ENCODE measurements around the gene PRKCA.

Gene PRKCA

GRCh38 chr17:66262767-66263166 is 39.6 kb upstream of the PRKCA start:
- Histone ChIP-seq H3K27ac (no peak overlapping the region), H3K9me3 (no peaks in the 10 kb centered on the region), H3K36me3 (no peaks in the 10 kb centered on the region), H3K4me1 (ENCODE audit: control insufficient read depth in 1 of 2, insufficient read depth in 1 of 2, low read depth in 1 of 2, low read length in 1 of 2) (no peaks in the 10 kb centered on the region), H3K27me3 (peaks cover 15% of the 10 kb centered on the region), H3K4me3 (ENCODE audit: low read depth in 1 of 2, low read length in 1 of 2) (no peak overlapping the region)
- no peak for TF ChIP-seq CTCF (IDR thresholded peaks at IDR 0.05)

GRCh38 chr17:66264696-66265095 is 37.7 kb upstream of the PRKCA start:
- Histone ChIP-seq H3K4me3 (ENCODE audit: low read depth in 1 of 2, low read length in 1 of 2) (no peak overlapping the region), H3K27ac (no peak overlapping the region), H3K4me1 (ENCODE audit: control insufficient read depth in 1 of 2, insufficient read depth in 1 of 2, low read depth in 1 of 2, low read length in 1 of 2) (no peaks in the 10 kb centered on the region), H3K36me3 (no peaks in the 10 kb centered on the region), H3K9me3 (no peaks in the 10 kb centered on the region), H3K27me3 (peaks cover 15% of the 10 kb centered on the region)
- TF ChIP-seq CTCF (IDR thresholded peaks at IDR 0.05), result no peak

- Histone ChIP-seq H3K27ac (no peak overlapping the region), H3K27me3 (peaks cover 12% of the 10 kb centered on the region), H3K4me1 (ENCODE audit: control insufficient read depth in 1 of 2, insufficient read depth in 1 of 2, low read depth in 1 of 2, low read length in 1 of 2) (no peaks in the 10 kb centered on the region), H3K9me3 (no peaks in the 10 kb centered on the region), H3K4me3 (ENCODE audit: low read depth in 1 of 2, low read length in 1 of 2) (no peak overlapping the region), H3K36me3 (no peaks in the 10 kb centered on the region)
- TF ChIP-seq CTCF (IDR thresholded peaks at IDR 0.05), result no peak
Measured at GRCh38 chr17:66268247-66268927, 34.0 kb upstream of the PRKCA start.

- Histone ChIP-seq H3K9me3 (no peaks in the 10 kb centered on the region), H3K36me3 (no peaks in the 10 kb centered on the region), H3K27me3 (peaks cover 5% of the 10 kb centered on the region), H3K4me1 (ENCODE audit: control insufficient read depth in 1 of 2, insufficient read depth in 1 of 2, low read depth in 1 of 2, low read length in 1 of 2) (no peaks in the 10 kb centered on the region), H3K27ac (no peak overlapping the region), H3K4me3 (ENCODE audit: low read depth in 1 of 2, low read length in 1 of 2) (no peak overlapping the region)
- TF ChIP-seq CTCF (IDR thresholded peaks at IDR 0.05), result no peak
Measured at GRCh38 chr17:66270106-66270505, 32.3 kb upstream of the PRKCA start.

- no peak for TF ChIP-seq CTCF (IDR thresholded peaks at IDR 0.05)
- H3K4me1 ChIP-seq (ENCODE audit: control insufficient read depth in 1 of 2, insufficient read depth in 1 of 2, low read depth in 1 of 2, low read length in 1 of 2), result no peaks in the 10 kb centered on the region
- H3K4me3 ChIP-seq (ENCODE audit: low read depth in 1 of 2, low read length in 1 of 2), result no peak overlapping the region
- peaks cover 5% of the 10 kb centered on the region for H3K27me3 ChIP-seq
- H3K9me3 ChIP-seq, result no peaks in the 10 kb centered on the region
- no peak overlapping the region for H3K27ac ChIP-seq
- no peaks in the 10 kb centered on the region for H3K36me3 ChIP-seq
Measured at GRCh38 chr17:66271512-66271911, 30.9 kb upstream of the PRKCA start.

Measured in neutrophil (primary cell).